Fibroblast of the aortic adventitia (primary cell): ENCODE measurements around the gene YARS2. TPM values are rescaled to one million over a fixed set of nuclear protein-coding genes. Genes with fewer than 3 reads are reported as not detected.
"Not testable (repeated sequence)": the region's sequence is repeated elsewhere in the genome, so short reads cannot be mapped to it uniquely, and the experiment has no call there.

Experiments used
- DNase-seq: peaks from one replicate; pipeline ENCODE4 v3.0.0-alpha.2; 2010; ENCODE audit warnings: low read depth
- H3K4me3 ChIP-seq: 2 replicates; pipeline ENCODE4 v1.5.1; 2011; ENCODE audit warnings: low read depth, mild to moderate bottlenecking, control low read depth, low read length, moderate library complexity
- total RNA-seq: library from RNA; depleted of rRNA; stranded (reverse); fragments of >200 nt; gene quantifications from 2 replicates; pipeline ENCODE4 v1.2.3, GENCODE V29; 2012; ENCODE audit warnings: low replicate concordance
- TF ChIP-seq, protein P1 (sequence below): IDR thresholded peaks from 2 replicates; pipeline ENCODE4 v1.5.1; 2011; ENCODE audit warnings: mild to moderate bottlenecking, low read length, control low read depth, inconsistent platforms; ENCODE audit not compliant: insufficient read depth

The YARS2 gene
- total RNA-seq, 1 donor, result 24.6 TPM

DNA sequence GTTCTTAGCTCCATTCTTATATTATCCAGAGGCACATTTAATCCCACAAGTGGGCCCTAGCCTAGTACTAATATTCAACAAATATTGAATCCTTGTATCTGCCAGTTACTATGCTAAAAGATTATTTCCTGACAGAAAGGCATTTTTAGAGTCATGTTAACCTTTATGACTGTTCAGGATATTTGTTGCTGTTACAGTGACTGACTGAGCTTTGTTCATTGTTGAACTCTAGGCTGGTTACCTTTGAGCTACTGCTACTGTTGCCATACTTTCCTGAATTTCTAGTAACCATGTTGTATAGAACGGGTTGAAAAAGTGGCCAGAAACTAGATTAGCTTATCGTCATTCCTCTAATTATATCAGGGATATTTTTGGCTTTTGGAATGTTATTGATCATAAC, 46.8 kb downstream of the YARS2 start:
- TF ChIP-seq, protein P1, sequence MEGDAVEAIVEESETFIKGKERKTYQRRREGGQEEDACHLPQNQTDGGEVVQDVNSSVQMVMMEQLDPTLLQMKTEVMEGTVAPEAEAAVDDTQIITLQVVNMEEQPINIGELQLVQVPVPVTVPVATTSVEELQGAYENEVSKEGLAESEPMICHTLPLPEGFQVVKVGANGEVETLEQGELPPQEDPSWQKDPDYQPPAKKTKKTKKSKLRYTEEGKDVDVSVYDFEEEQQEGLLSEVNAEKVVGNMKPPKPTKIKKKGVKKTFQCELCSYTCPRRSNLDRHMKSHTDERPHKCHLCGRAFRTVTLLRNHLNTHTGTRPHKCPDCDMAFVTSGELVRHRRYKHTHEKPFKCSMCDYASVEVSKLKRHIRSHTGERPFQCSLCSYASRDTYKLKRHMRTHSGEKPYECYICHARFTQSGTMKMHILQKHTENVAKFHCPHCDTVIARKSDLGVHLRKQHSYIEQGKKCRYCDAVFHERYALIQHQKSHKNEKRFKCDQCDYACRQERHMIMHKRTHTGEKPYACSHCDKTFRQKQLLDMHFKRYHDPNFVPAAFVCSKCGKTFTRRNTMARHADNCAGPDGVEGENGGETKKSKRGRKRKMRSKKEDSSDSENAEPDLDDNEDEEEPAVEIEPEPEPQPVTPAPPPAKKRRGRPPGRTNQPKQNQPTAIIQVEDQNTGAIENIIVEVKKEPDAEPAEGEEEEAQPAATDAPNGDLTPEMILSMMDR, result no peak
- no peak overlapping the region for H3K4me3 ChIP-seq
- no peak for DNase-seq

GRCh38 chr12:32706335-32707024, 49.2 kb downstream of the YARS2 start:
- DNase-seq, result no peak
- TF ChIP-seq, protein P1, result no peak
- no peak overlapping the region for H3K4me3 ChIP-seq

GRCh38 chr12:32705783-32706182, 49.9 kb downstream of the YARS2 start:
- TF ChIP-seq, protein P1, result no peak
- H3K4me3 ChIP-seq, result no peak overlapping the region
- no peak for DNase-seq

DNA sequence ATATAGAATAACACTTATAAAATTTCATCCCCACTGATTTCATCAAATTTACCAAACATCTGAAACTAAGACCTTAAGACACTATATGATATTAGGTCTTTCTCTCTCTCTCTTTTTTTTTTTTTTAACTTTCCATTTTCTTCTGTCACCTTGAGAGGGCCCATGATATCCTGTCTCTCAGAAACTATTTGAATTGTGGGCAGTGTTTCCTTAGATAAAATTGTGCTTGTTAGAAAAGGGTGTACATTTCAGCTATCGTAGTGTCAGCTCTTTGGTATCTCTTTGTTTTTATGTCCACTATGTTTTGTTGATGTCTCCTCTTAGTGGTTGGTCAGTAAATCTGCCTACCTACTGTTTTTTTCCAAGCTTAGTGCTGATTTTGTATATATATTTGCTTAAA, 52.8 kb downstream of the YARS2 start:
- TF ChIP-seq, protein P1, result no peak
- DNase-seq, result no peak
- H3K4me3 ChIP-seq, result no peak overlapping the region

DNA sequence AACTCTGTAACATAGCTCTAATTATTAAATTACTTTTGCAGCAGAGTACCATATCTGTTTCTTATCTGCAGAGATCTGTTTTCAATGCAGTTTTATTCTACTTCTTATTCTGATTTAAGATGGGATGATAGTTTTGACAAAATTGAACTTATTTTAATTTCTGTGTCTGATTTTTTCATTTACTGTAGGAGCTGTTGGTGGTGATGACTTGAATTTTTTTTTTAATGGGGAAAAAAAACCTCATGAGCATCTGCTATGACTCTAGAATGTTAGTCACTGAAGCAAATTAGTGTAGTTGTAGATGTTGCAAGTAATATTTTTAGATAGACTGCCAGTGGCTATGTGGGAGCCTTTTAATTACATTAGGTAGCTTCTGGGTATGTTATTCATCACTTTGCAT, 53.2 kb downstream of the YARS2 start:
- TF ChIP-seq, protein P1, result no peak
- DNase-seq, result no peak
- no peak overlapping the region for H3K4me3 ChIP-seq

DNA sequence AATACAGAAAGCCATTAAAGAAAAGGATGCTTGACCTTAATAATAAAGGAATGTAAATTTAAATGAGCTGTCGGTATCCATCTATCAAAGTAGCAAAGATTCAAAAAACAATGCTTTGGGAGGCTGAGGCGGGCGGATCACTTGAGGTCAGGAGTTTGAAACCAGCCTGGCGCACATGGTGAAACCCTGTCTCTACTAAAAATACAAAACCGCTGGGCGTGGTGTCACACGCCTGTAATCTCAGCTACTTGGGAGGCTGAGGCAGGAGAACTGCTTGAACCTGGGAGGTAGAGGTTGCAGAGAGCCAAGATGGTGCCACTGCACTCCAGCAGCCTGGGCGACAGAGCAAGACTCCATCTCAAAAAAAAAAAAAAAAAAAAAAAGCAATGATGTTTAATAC, 56.3 kb downstream of the YARS2 start:
- DNase-seq, H3K4me3 ChIP-seq: not testable (repeated sequence)

DNA sequence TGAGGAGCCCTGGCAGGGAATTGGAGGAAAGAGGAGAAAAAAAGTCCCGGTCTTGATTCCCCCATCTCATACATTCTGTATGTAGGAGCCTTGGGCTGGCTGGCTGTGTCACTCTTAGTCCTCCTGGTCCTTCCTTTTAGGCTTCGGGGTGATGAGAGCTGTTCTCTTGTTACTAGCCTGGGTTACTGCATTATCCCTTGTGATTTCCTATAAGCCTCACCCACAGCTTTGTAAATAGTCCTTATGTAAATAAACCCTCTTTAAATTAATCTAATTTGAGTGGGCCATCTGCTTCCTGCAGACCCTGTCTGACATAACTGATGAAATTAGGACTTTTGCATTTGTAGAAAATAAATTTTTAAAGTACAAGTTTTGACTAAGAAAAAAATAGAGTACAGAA, 57.4 kb downstream of the YARS2 start:
- no peak for DNase-seq
- TF ChIP-seq, protein P1, result no peak

More for the DNA sequence above, 57.4 kb downstream of the YARS2 start:
- no peak overlapping the region for H3K4me3 ChIP-seq
